ENCODE data around the gene EEF1E1.
"Not testable (repeated sequence)": the region's sequence is repeated elsewhere in the genome, so short reads cannot be mapped to it uniquely, and the experiment has no call there.

Gene EEF1E1

DNA sequence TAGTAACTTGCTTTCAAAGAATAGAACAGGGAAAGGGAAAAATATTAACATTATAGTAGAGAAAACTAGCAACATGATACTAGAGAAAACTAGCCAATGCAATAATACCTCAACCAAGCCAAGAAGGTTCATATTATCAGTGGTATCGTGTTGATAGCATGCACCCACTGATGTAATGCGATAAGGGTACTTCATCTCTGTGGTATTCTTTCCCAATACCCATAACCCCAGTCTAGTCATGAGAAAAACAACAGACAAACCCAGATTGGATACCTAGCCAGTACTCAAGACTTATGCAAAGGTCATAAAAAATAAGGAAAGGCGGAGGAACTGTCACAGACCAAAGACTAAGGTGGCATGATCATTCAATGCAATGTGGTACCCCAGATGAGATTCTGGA lies 59.1 kb downstream of the EEF1E1 start:
- peaks cover 57 to 92% (median 76%) of the 10 kb centered on the region in 11 experiments for H3K36me3 ChIP-seq
- H3K4me3 ChIP-seq, result no peak overlapping the region
- no peak for TF ChIP-seq Cebpa-rat (IDR thresholded peaks at IDR 0.05)
- H3K9me3 ChIP-seq (replicated peaks in 1 of 11), result peaks cover 33 to 56% (median 44%) of the 10 kb centered on the region in 11 experiments
- H3K4me2 ChIP-seq, result no peak overlapping the region
- no peaks in the 10 kb centered on the region for H3K27me3 ChIP-seq
- H3K27ac ChIP-seq, result no peak overlapping the region
- no peaks in the 10 kb centered on the region for H4K20me1 ChIP-seq
- no peaks in the 10 kb centered on the region for H3K4me1 ChIP-seq
- H3K9ac ChIP-seq, result no peak overlapping the region

GRCh38 chr6:8041913-8042583 lies 60.3 kb downstream of the EEF1E1 start:
- Histone ChIP-seq H4K20me1 (no peaks in the 10 kb centered on the region), H3K27me3 (no peaks in the 10 kb centered on the region), H3K4me1 (0 out of 20 replicates have a peak, but pooled peaks cover 0 to under 1% (median 0%) of the 10 kb centered on the region in 10 experiments), H3K27ac (no peak overlapping the region), H3K36me3 (peaks cover 58 to 88% (median 76%) of the 10 kb centered on the region in 11 experiments), H3K4me2 (no peak overlapping the region), H3K4me3 (no peak overlapping the region), H3K9me3 (replicated peaks in 1 of 11) (peaks cover 29 to 56% (median 46%) of the 10 kb centered on the region in 11 experiments), H3K9ac (no peak overlapping the region)
- TF ChIP-seq Cebpa-rat (IDR thresholded peaks at IDR 0.05), result no peak

DNA sequence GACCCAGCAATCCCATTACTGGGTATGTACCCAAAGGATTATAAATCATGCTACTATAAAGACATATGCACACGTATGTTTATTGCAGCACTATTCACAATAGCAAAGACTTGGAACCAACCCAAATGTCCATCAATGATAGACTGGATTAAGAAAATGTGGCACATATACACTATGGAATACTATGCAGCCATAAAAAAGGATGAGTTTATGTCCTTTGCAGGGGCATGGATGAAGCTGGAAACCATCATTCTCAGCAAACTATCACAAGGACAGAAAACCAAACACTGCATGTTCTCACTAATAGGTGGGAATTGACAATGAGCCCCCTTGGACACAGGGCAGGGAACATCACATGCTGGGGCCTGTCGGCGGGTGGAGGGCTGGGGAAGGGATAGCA lies 68.2 kb downstream of the EEF1E1 start:
- not testable (repeated sequence) for H3K4me3 ChIP-seq, H3K27ac ChIP-seq, H3K4me2 ChIP-seq, H3K9ac ChIP-seq, H3K27me3 ChIP-seq
- peaks cover 32 to 73% (median 61%) of the 10 kb centered on the region in 11 experiments; a peak in 21 of 22 replicates for H3K9me3 ChIP-seq (replicated peaks in 1 of 11)
- peaks cover 0 to 18% (median 0%) of the 10 kb centered on the region in 11 experiments; a peak in 3 of 22 replicates for H4K20me1 ChIP-seq
- H3K4me1 ChIP-seq, result peaks cover 5 to 13% (median 8%) of the 10 kb centered on the region in 10 experiments; a peak in 14 of 20 replicates
- peaks cover 23 to 56% (median 39%) of the 10 kb centered on the region in 11 experiments for H3K36me3 ChIP-seq

GRCh38 chr6:8030920-8031319 lies 71.4 kb downstream of the EEF1E1 start:
- peaks cover 5 to 14% (median 9%) of the 10 kb centered on the region in 10 experiments; a peak in 14 of 20 replicates for H3K4me1 ChIP-seq
- no peak overlapping the region for H3K9ac ChIP-seq
- peaks cover 0 to 25% (median 0%) of the 10 kb centered on the region in 11 experiments; a peak in 3 of 22 replicates for H4K20me1 ChIP-seq
- H3K9me3 ChIP-seq (replicated peaks in 1 of 11), result peaks cover 24 to 53% (median 47%) of the 10 kb centered on the region in 11 experiments; a peak in 21 of 22 replicates
- TF ChIP-seq Cebpa-rat (IDR thresholded peaks at IDR 0.05), result no peak
- no peak overlapping the region for H3K4me2 ChIP-seq
- H3K27ac ChIP-seq, result no peak overlapping the region
- no peaks in the 10 kb centered on the region for H3K27me3 ChIP-seq
- H3K36me3 ChIP-seq, result peaks cover 11 to 41% (median 34%) of the 10 kb centered on the region in 11 experiments; a peak in 21 of 22 replicates
- no peak overlapping the region for H3K4me3 ChIP-seq

Data from BLaER1 treated with 17β-estradiol and CSF1 and Interleukin-3, amounts not matched to agents 10 nM and 100 nM (cell line).